Coronary artery (tissue), 2 donors: ENCODE results near the gene ACBD6.
"Not testable (repeated sequence)": the region's sequence is repeated elsewhere in the genome, so short reads cannot be mapped to it uniquely, and the experiment has no call there.

Experiments used
- DNase-seq: peaks from one replicate; pipeline ENCODE4 v3.0.0-alpha.2; 2017; ENCODE audit warnings: low spot score
- H3K27ac ChIP-seq, 2 donors: fragments of 200-600 bp; sonication (generic); one replicate each; pipeline ENCODE4 v1.5.1; 2016 to 2019
- H3K4me3 ChIP-seq: fragments of 200-600 bp; sonication (generic); 2 replicates; pipeline ENCODE4 v1.5.1; 2016; ENCODE audit warnings: mild to moderate bottlenecking, moderate library complexity
- TF ChIP-seq, protein P1 (sequence below): fragments of 200-600 bp; sonication (generic); IDR thresholded peaks from one replicate; pipeline ENCODE4 v1.5.1; 2019; ENCODE audit warnings: antibody characterized with exemption

ACBD6 gene

DNA sequence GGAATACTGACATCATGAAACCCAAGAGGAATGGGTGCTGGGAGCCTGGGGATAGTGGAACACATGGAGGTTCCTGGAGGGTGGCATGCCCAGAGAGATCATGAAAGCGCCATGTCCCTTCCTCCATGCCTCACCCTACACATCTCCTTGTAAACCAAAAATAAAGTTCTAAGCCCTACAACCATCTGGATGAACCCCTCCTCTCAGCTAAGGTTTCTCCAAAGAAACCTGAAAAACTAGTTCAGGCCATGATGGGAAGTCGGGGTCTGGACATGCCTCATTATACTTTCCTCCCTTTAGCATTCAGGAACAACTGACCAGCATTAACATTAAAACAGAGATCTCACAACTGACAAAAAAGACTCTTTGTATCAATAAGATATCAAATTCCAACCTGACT is 68.5 kb downstream of the ACBD6 start:
- no peak for DNase-seq
- Histone ChIP-seq H3K4me3 (no peak overlapping the region), H3K27ac (no peak overlapping the region)
- TF ChIP-seq, protein P1, sequence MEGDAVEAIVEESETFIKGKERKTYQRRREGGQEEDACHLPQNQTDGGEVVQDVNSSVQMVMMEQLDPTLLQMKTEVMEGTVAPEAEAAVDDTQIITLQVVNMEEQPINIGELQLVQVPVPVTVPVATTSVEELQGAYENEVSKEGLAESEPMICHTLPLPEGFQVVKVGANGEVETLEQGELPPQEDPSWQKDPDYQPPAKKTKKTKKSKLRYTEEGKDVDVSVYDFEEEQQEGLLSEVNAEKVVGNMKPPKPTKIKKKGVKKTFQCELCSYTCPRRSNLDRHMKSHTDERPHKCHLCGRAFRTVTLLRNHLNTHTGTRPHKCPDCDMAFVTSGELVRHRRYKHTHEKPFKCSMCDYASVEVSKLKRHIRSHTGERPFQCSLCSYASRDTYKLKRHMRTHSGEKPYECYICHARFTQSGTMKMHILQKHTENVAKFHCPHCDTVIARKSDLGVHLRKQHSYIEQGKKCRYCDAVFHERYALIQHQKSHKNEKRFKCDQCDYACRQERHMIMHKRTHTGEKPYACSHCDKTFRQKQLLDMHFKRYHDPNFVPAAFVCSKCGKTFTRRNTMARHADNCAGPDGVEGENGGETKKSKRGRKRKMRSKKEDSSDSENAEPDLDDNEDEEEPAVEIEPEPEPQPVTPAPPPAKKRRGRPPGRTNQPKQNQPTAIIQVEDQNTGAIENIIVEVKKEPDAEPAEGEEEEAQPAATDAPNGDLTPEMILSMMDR, result no peak

DNA sequence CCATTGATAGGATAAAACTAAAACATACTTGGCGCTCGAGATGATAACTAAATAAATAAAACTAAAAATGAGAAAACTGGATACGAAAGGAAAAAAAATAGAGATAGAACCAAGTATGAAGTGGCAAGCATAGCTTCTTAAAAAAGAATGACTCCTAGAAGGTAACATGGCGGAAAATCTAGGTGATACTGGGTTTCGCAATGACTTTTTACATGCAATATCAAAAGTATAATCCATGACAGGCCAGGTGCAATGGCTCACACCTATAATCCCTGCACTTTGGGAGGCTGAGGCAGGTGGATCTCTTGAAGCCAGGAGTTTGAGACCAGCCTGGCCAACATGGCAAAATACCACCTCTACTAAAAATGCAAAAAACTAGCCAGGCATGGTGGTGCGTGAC is 70.7 kb downstream of the ACBD6 start:
- DNase-seq, result no peak
- no peak overlapping the region for H3K27ac ChIP-seq
- TF ChIP-seq, protein P1, result no peak
- no peak overlapping the region for H3K4me3 ChIP-seq

DNA sequence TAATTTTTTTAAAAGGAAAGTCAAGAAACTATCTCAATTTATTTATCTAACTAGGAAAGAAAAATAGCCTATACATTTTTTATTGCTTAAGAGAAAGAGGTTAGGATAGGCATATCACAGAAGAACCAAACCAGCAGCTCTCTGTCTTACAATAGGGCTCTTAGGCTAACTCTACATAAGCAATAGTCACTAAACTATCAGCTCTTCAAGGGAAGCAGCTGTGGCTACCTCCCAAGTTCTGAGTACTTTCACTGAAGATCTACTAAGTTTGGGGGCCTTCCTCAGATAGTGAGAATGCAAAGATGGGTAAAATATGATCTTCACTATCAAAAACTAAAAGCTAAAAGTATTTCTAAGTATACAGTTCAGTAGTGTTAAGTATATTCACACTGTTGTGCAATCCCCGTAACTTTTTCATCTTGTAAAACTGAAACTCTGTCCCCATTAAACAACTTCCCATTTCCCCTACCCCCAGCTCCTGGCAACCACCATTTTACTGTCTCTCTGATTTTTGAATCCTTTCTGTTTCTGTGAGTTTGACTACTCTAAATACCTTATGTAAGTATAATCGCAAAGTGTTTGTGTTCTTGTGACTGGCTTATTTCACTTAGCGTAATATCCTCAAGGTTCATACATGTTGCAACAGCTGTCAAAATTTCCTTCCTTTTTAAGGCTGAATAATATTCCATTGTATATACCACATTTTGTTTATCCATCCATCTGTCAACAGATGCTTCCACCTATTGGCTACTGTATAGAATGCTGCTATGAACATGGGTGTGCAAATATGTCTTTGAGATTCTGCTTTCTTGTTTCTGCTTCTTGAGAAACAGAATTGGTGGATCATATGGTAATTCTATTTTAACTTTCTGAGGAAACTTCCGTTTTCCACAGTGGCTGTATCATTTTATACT is 73.3 kb downstream of the ACBD6 start:
- DNase-seq, result no peak
- TF ChIP-seq, protein P1, result no peak
- Histone ChIP-seq H3K4me3 (no peak overlapping the region), H3K27ac (no peak overlapping the region)

DNA sequence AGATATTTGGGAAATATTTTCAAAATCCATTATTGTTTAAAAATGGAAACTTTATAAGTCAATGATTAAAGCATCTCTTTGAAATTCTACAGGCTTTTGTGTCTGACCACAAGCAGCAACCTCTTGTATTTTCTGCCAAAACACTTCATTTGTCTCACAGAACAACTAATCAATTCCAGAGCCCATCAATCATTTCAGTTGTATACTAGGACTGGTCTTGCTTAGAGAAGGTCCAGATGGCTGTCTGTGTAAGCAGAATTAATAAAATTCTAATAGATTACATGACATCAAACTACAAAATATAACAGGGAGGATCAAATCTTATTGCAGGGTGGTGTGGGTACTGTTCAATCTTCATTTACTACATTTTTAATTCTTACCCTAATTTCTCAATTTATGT is 76.4 kb downstream of the ACBD6 start:
- H3K4me3 ChIP-seq, result no peak overlapping the region
- DNase-seq, result no peak
- TF ChIP-seq, protein P1, result no peak
- H3K27ac ChIP-seq, result no peak overlapping the region

DNA sequence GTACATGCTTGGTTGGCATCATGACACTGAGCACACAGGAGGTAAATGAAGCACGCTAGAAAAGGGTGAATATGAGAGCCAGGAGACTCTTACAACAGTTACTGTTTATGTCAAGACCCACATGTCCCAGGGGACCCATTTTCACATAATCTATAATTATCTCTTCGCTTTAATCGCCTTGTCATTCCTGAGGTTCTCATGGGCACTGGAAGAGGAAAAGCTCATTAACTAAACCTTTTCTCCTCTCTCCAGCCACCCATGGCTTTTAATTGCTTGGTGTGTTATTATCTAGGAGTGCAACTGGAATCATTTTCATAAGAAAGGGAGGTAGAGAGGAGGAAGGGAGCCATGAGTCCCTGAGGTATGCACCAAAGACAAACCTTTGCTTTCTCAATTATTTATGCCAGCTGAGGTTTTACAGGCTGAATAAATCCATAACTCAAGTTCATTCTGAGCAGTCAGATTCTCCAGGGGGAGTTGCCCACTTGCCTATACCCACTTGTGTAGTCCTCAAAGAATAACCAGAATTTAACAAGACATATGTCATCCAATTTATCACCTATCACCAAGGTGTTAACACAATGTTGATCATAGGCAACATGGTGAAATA is 77.4 kb downstream of the ACBD6 start:
- H3K27ac ChIP-seq, result no peak overlapping the region
- TF ChIP-seq, protein P1, result no peak

DNA sequence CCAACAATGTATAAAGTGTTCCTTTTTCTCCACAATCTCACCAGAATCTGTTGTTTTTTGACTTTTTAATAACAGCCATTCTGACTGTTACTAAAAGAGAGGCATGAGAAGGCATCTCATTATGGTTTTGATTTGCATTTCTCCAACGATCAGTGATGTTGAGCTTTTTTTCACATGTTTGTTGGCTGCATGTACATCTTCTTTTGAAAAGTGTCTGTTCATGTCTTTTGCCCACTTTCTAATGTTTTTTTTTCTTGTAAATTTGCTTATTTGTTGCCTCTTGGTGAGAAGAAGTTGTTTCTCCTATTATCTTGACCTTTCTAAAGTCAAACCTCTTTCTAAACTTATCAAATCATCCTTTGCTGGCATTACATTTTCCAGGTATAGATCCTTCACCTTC is 80.8 kb downstream of the ACBD6 start:
- H3K27ac ChIP-seq, result no peak overlapping the region
- DNase-seq, result no peak
- TF ChIP-seq, protein P1, result no peak
- no peak overlapping the region for H3K4me3 ChIP-seq

More for the DNA sequence above, 77.4 kb downstream of the ACBD6 start:
- no peak for DNase-seq
- H3K4me3 ChIP-seq, result no peak overlapping the region

DNA sequence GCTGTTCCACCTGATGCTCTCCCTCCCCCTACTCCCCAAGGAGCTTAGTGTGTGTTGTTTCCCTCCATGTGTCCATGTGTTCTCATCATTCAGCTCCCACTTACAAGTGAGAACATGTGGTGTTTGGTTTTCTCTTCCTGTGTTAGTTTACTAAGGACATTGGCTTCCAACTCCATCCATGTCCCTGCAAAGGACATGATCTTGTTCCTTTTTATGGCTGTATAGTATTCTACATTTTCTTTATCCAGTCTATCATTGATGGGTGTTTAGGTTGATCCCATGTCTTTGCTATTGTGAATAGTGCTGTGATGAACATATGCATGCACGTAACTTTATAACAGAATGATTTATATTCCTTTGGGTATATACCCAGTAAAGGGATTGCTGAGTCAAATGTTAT is 81.2 kb downstream of the ACBD6 start:
- not testable (repeated sequence) for DNase-seq, H3K27ac ChIP-seq, H3K4me3 ChIP-seq
